Left colon (tissue), 2 donors: ENCODE results near the gene MPRIP. TPM values are rescaled to one million over a fixed set of nuclear protein-coding genes. Genes with fewer than 3 reads are reported as not detected.
"Not testable (repeated sequence)": the region's sequence is repeated elsewhere in the genome, so short reads cannot be mapped to it uniquely, and the experiment has no call there.

Experiments used
- ATAC-seq: fragments of 200-7000 bp; cut with Tn5 transposase; one replicate; pipeline ENCODE4 v1.9.1; 2020; ENCODE audit warnings: mild to moderate bottlenecking, moderate library complexity
- DNase-seq, 2 donors: peaks; one replicate each; pipeline ENCODE4 v3.0.0-alpha.2; 2020
- intact Hi-C, 2 donors: fragments of 100-400 bp; cut with DNase I in 1 of 2; cut with micrococcal nuclease in 1 of 2; formaldehyde crosslinking; loops; one replicate each; pipeline versions ENCODE4 v1.11.2 to v1.14.0; 2022; cut with DNase I, micrococcal nuclease
- total RNA-seq, 2 donors: library from RNA; stranded (reverse); fragmentation: NEBNext Ultra II Directional; extraction: Animal tissue kit (Norgen Biotek cat#: 25700); gene quantifications; one replicate each; pipeline ENCODE4 v1.2.1, GENCODE V29; 2021
- donor health status: DM: no; HTN: no; CAD: no.
- donor health status: DM: yes; HTN: yes; CAD: no.

The MPRIP gene
- total RNA-seq, 2 donors from 2014 or later: 160 to 169 TPM

DNA sequence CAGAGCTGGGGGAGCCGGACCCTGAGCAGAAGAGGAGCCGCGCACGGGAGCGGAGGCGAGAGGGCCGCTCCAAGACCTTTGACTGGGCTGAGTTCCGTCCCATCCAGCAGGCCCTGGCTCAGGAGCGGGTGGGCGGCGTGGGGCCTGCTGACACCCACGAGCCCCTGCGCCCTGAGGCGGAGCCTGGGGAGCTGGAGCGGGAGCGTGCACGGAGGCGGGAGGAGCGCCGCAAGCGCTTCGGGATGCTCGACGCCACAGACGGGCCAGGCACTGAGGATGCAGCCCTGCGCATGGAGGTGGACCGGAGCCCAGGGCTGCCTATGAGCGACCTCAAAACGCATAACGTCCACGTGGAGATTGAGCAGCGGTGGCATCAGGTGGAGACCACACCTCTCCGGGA is 116.2 kb downstream of the MPRIP start:
- intact Hi-C loops: loop anchor here in 1 of 2 donors (5.0 kb wide), 1 partner anchor 76 kb away; no protein-coding TSS in a partner anchor
- ATAC-seq, DNase-seq: not testable (repeated sequence)

GRCh38 chr17:17159571-17159970 is 117.3 kb downstream of the MPRIP start:
- DNase-seq (no peak), ATAC-seq (no peak)
- intact Hi-C loops: loop anchor here in 1 of 2 donors (5.0 kb wide), 1 partner anchor 77 kb away; no protein-coding TSS in a partner anchor

GRCh38 chr17:17161121-17161520 is 118.9 kb downstream of the MPRIP start:
- ATAC-seq: no peak
- intact Hi-C loops: no loop called here

GRCh38 chr17:17161759-17162158 is 119.5 kb downstream of the MPRIP start:
- ATAC-seq (no peak), DNase-seq (no peak)
- intact Hi-C loops: no loop called here

More at GRCh38 chr17:17161121-17161520, 118.9 kb downstream of the MPRIP start:
- no peak for DNase-seq

DNA sequence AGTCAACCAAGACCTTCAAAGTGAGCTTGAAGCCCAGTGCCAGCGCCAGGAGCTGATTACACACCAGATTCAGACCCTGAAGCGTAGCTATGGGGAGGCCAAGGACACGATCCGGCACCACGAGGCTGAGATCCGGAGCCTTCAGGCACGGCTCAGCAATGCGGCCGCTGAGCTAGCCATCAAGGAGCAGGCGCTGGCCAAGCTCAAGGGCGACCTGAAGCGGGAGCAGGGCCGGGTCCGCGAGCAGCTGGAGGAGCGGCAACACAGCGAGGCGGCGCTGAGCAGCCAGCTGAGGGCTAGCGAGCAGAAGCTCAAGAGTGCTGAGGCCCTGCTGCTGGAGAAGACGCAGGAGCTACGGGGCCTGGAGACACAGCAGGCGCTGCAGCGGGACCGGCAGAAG is 121.9 kb downstream of the MPRIP start:
- DNase-seq: no peak
- intact Hi-C loops: no loop called here
- no peak for ATAC-seq

GRCh38 chr17:17164676-17165075 is 122.4 kb downstream of the MPRIP start:
- ATAC-seq (no peak), DNase-seq (no peak)
- intact Hi-C loops: no loop called here

GRCh38 chr17:17165666-17166308 is 123.5 kb downstream of the MPRIP start:
- ATAC-seq (no peak), DNase-seq (no peak)

DNA sequence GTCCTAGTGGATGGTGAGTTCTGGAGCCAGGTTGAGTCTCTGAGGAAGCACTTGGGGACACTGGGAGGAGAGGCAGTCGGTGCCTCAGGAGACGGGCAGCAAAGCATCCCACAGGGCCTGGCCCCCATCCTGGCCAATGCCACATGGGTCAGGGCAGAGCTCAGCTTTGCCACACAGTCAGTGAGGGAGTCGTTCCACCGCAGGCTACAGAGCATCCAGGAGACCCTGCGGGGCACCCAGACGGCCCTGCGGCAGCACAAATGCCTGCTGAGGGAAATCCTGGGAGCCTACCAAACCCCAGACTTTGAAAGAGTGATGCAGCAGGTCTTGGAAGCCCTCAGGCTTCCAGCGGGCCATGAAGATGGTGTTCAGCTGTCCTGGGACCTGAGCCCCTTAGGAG is 124.2 kb downstream of the MPRIP start:
- ATAC-seq: no peak
- intact Hi-C loops: no loop called here
- no peak for DNase-seq

More at GRCh38 chr17:17165666-17166308, 123.5 kb downstream of the MPRIP start:
- intact Hi-C loops: no loop called here

DNA sequence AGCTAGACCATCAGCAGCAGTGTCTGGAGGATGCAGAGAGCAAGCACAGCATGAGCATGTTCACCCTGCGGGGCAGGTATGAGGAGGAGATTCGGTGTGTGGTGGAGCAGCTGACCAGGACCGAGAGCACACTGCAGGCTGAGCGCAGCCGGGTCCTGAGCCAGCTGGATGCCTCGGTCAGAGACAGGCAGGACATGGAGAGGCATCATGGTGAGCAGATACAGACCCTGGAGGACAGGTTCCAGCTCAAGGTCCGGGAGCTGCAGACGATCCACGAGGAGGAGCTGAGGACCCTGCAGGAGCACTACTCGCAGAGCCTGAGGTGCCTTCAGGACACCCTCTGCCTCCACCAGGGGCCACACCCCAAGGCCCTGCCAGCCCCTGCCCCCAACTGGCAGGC is 125.1 kb downstream of the MPRIP start:
- DNase-seq (no peak), ATAC-seq (no peak)
- intact Hi-C loops: no loop called here

GRCh38 chr17:17167986-17168385 is 125.7 kb downstream of the MPRIP start:
- no peak for ATAC-seq
- DNase-seq: no peak
- intact Hi-C loops: no loop called here

DNA sequence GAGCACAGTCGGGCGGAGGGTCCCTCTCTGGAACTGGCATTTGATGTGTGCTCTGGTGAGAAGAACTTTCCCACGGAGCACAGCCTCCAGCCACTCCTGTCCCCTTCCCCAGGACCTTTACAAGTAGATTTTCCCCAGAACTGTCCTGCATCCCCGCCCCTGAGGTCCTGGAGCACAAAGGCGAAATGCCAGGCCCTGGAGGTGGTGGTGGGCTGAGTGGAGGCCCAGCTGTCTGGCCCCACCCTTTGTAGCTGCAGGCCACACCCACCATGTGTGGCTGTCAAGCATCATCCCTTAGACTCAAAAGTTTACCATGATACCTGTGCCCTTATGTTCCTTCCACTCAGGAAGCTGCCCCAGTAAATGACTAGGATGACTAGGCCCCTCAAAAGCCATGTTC is 126.1 kb downstream of the MPRIP start:
- DNase-seq (no peak), ATAC-seq (no peak)
- intact Hi-C loops: no loop called here

- no peak for ATAC-seq
- intact Hi-C loops: no loop called here
- no peak for DNase-seq
These were observed 127.1 kb downstream of the MPRIP start for GRCh38 chr17:17169396-17169795.

DNA sequence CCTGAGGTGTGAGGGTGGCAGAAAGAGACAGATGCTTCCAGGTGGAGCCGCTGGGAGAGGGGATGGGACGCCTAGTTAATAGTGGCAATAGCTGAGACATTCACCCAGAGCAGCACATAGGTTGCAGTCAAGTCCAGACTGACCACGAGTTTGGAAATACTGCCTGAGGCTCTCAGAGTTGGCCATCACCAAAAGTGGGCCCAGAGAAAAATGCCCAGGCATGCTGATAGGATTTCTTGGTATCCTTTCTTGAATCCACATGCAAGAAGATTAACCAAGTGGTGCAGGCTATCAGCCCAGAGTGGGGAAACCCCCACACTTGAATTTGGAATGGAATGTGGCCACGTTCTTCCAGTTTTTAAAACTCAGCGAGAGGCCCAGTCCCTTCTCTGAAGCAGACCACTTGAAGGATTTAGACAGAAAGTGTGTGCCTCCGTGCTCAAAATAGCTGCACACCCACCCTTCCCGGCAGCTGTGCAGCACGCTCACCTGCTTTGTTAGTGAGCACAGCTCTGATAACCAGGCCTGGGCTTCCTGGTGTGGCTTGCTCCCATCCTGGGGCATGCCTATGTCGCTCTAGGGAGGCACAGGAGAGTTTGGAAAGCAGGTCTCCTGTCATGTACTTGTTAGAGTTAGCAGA is 128.2 kb downstream of the MPRIP start:
- DNase-seq: no peak
- ATAC-seq: no peak
- intact Hi-C loops: no loop called here

- intact Hi-C loops: no loop called here
- no peak for DNase-seq
- ATAC-seq: no peak
These were observed 128.9 kb downstream of the MPRIP start for GRCh38 chr17:17171186-17171585.

DNA sequence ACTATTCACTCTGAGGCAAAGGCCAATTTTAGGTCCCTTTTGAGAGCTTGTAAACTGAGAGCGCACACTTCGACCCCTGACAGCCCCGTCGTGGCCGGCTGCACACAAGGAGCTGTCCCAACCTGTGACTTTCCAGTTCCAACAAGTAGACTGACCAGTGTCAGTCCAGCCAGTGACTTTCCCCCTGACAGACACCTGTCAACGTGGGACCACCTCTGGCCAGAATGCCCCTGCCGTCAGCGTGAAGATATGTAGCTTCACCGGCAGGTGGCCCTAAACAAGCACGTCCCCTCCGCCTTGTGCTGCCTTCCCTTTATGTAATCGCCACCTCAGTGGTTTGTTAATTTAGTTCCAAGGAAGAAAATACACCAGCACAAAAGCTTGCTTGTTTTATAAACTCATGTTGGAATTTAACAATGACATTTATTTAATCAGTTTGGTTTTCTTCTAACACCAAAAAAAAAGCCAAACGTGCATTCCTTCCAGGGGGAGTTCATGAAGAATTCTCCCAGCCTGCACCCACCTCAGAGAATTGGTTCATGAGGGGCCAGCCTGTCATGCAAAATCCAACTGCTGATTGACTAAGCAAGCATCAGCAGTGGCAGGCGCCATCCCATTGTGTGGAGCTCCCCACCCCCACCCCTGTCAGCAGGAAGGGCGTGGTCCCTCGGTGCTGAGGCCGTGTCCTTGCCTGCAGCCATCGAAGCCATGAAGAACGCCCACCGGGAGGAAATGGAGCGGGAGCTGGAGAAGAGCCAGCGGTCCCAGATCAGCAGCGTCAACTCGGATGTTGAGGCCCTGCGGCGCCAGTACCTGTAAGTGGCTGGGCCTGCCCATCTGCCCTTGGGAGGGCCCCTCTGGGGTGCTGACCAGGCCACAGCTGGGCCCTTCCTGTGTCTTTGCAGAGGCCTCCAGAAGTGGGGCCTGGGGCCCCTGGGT is 130.0 kb downstream of the MPRIP start:
- DNase-seq: no peak

DNA sequence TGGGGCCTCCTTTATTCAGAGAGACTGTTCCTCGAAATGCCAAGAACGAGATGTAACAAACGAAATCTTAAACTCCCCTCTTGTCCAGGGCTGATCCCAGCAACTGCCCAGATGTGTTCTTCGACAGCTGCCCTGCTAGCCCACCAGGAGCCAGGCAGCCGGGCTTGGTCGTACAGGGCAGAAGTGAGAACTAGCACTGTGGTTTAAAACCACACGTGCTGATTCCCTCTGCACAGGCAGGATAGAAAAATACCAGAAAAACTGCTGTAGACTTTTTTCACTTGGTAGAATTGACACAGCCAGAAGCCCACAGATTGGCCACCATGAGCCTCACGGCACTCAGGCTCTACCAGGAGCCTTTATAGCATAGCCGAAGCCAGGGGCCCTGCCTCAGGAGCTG is 130.7 kb downstream of the MPRIP start:
- intact Hi-C loops: no loop called here
- ATAC-seq (no peak), DNase-seq (no peak)

More for the DNA sequence above, 130.0 kb downstream of the MPRIP start:
- no peak for ATAC-seq
- intact Hi-C loops: no loop called here

GRCh38 chr17:17173921-17174320 is 131.7 kb downstream of the MPRIP start:
- no peak for ATAC-seq
- intact Hi-C loops: no loop called here

GRCh38 chr17:17175340-17175739 is 133.1 kb downstream of the MPRIP start:
- DNase-seq (no peak), ATAC-seq (no peak)
- intact Hi-C loops: no loop called here

More at GRCh38 chr17:17173921-17174320, 131.7 kb downstream of the MPRIP start:
- DNase-seq: no peak

- DNase-seq: no peak
These were observed 133.7 kb downstream of the MPRIP start for GRCh38 chr17:17175917-17176316.

More at GRCh38 chr17:17175917-17176316, 133.7 kb downstream of the MPRIP start:
- intact Hi-C loops: no loop called here
- ATAC-seq: no peak
